GM10266 (cell line): ENCODE data around the gene MED27.
"Not testable (repeated sequence)": the region's sequence is repeated elsewhere in the genome, so short reads cannot be mapped to it uniquely, and the experiment has no call there.

ENCODE experiments used
- DNase-seq: peaks from one replicate; pipeline ENCODE4 v3.0.0; 2012; ENCODE audit errors: extremely low spot score
- TF ChIP-seq, protein P1 (sequence below): IDR thresholded peaks from 2 replicates; pipeline ENCODE4 v1.5.1; 2012; ENCODE audit warnings: mild to moderate bottlenecking, low read depth; ENCODE audit not compliant: control insufficient read depth, insufficient read depth; ENCODE audit errors: missing control alignments

Gene MED27

GRCh38 chr9:132066057-132066456, 13.6 kb downstream of the MED27 start:
- no peak for DNase-seq
- TF ChIP-seq, protein P1, sequence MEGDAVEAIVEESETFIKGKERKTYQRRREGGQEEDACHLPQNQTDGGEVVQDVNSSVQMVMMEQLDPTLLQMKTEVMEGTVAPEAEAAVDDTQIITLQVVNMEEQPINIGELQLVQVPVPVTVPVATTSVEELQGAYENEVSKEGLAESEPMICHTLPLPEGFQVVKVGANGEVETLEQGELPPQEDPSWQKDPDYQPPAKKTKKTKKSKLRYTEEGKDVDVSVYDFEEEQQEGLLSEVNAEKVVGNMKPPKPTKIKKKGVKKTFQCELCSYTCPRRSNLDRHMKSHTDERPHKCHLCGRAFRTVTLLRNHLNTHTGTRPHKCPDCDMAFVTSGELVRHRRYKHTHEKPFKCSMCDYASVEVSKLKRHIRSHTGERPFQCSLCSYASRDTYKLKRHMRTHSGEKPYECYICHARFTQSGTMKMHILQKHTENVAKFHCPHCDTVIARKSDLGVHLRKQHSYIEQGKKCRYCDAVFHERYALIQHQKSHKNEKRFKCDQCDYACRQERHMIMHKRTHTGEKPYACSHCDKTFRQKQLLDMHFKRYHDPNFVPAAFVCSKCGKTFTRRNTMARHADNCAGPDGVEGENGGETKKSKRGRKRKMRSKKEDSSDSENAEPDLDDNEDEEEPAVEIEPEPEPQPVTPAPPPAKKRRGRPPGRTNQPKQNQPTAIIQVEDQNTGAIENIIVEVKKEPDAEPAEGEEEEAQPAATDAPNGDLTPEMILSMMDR = no peak

- DNase-seq = no peak
- TF ChIP-seq, protein P1 = no peak
These were observed 16.4 kb downstream of the MED27 start for GRCh38 chr9:132063281-132063680.

DNA sequence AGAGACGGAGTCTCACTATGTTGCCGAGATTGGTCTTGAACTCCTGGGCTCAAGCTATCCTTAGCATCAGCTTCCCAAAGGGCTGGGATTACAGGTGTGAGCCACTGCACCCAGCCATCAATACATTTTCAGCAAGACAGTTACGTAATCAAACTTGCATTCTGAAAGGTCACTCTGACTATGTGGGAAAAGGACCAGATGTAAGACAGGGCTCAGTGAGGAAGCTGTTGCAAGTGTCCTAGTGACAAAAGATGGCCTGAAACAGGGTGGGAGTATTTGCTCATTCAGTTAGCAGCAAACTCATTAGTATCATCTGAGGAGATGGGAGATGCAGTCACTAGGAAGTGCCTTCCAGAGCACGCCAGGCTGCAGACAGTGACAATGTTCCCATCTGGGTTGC, 16.9 kb downstream of the MED27 start:
- DNase-seq = no peak
- TF ChIP-seq, protein P1 = no peak

GRCh38 chr9:132061526-132061925, 18.1 kb downstream of the MED27 start:
- TF ChIP-seq, protein P1 = no peak
- DNase-seq = no peak

DNA sequence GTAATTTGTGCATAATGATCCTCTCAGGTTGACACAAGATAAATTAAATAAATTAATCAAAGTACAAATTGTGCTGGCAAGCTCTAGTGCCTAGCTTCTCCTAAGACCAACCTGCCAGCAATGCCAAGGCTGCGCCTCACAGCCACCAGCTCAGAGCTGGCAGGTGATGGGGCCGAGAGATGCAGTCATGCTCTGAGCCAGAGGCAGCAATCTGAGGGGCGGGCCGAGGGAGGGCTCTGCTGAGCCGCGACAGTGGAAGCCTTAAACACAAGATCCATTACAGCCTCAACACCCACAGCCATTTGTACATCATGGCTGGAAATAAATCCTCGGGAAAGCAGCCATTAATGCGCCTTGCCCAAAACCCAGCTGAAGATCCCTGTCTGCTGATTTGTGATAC, 20.3 kb downstream of the MED27 start:
- TF ChIP-seq, protein P1 = no peak
- DNase-seq = no peak

DNA sequence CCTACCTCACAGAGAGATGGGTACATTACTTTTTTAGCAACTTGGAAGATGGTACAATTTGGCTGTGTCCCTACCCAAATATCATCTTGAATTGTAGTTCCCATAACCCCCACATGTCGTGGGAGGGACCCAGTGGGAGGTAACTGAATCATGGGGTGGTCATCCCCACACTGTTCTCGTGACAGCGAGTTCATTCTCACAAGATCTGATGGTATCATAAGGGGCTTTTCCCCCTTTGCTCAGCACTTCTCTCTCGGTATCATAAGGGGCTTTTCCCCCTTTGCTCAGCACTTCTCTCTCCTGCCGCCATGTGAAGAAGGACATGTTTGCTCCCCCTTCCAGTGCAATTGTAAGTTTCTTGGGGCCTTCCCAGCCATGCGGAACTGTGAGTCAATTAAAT, 21.4 kb downstream of the MED27 start:
- not testable (repeated sequence) for DNase-seq

GRCh38 chr9:132056717-132057560, 22.7 kb downstream of the MED27 start:
- TF ChIP-seq, protein P1 = no peak
- DNase-seq = no peak
